Activated naive CD4-positive, alpha-beta T cell (primary cell): Measurements from ENCODE around the gene TELO2.

Experiments
- DNase-seq, 4 experiments: peaks; one replicate each; lab custom pipeline; 2025; lab: John Stamatoyannopoulos, UW

Gene TELO2

GRCh38 chr16:1492923-1493745 is at the start of gene TELO2:
Gene TELO2 (plus strand): TSS chr16:1493360. CDS start chr16:1494282, 922 bp downstream.
- DNase-seq: peak; percentile 77 to 89 (median 84)

DNA sequence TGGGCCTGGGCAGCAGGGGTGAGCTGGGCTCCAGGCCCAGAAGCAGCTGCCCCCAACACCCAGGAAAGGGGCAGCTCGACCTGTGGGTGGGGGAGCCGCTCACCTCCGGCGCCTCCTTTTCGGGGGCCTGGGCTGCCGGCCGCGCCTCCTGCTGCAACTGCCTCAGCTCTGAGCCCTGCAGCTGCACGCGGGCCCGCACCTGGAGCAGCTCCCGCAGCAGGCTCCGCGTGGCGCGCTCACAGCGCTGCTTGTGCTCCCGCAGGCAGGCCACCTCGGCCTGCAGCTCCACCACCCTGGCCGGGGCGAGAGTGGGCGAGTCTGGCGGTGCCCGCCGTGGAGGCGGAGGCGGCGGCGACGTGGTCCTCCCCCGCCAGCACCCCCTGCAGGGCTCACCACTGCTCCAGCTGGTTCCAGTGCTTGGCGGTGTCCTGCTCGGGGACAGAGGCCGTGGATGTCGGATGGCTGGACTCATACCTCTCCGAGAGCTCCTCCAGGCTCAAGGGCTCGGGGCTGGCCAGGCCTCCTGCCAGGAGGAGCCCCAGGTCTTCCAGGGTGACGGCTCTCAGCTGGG is 49.7 kb upstream of the TELO2 start:
- DNase-seq: no peak

- no peak for DNase-seq
These were observed 49.0 kb upstream of the TELO2 start, which contains the start of gene CCDC154 for GRCh38 chr16:1443980-1444729. Gene CCDC154 (minus strand): TSS chr16:1444556. CDS start chr16:1444322, 234 bp downstream.

DNA sequence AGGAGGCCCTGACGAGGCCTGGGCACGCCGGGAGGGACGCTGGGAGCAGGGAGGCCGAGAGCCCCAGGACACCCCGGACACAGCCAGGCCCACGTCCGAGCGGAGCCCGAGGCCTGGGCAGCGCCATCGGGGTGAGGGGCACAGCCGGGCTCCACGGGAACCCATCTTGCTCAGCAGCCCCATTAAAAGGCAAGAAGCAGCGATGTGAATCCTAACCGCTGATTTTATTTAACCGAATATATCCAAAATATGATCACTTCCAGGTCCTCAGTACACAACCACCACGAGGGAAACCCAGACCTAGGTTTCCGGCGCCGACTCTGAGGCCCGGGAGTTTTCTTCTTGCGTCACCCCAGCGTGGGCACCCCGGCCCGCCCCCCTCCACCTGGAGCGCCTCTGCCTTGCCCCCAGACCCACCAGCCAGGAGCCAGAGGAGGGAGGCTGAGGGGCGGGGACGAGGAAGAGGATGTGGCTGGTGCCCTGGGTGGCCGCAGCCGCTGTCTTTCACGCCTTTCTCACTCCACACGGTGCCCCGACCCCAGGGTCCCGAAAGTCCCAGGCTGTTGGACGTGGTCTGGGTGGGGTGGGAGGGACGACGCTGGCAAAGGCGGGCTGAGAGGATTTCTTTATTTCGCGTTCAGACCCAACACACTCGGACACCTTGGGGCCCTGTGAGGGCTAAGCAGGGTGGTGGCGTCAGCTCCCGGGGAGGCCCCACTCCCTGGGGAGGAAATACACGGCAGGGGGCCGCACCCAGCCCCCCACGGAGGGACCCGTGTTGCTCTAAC is 48.2 kb upstream of the TELO2 start:
- DNase-seq: no peak

DNA sequence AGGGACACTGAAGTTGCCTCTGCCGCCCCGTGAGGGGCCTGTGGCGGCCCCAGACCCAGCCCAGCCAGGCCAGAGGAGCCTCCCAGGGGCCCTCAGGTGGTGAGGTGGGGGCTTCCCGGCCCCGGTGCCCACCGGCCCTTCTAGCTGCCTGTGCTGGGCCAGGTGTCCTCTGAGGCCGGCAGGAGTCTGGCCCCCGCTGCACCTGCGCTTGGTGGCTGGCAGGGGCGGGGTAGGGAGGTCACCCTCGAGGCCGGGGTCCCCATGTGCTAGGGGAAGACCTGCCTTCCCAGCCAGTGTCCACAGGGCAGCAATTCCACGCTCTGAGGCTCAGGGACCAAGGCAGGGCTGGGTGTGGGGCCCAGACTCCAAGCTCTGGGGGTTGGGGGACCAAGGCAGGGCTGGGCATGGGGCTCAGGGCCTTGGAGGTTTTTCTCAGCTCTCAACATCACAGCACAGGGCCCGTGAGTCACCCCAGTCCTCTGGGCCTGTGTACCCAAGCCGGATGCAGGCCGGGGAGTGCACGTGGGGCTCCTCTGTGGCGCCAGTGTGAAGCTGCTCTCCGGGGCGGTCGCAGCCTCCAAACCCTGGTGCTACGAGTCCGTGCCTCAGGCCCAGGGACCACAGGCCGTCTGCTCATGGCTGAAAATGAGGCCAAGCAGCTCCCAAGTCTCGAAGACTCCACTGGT is 47.5 kb upstream of the TELO2 start:
- no peak for DNase-seq

DNA sequence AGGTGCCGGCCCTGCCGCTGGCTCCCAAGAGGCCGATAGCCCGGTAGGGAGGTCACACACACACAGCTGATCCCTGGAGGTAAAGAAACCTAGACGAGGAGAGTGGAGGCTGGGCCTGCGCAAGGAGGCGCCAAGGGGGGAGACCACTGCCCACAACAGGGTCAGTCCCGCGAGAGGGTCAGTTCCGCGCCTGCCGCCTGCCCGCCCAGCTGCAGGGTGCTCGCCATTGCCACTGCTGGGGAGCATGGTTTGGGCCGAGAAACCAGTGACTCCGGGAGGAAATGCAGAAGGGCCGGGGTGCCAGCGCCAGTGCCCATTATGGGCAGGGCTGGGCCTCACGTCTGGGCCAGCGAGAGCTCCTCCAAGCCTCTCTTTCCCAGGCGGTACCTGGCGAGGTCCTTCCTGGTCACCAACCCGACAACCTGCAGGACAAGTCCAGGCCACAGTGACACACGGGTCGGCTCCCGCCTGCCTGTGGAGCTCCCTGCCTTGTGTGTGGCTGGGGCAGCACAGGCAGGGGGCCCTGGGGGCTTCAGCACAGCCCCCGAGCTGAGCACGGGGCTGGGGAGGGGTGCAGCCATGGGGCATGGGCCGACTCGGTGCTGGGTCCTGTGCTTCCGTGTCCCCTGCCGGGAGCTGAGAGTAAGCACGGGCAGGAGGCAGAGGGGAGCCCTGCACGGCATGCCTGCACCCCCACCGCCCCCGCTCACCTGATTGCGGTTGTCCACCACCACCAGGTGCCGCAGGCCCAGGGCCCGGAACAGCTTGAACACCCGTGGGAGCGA is 46.7 kb upstream of the TELO2 start:
- DNase-seq: no peak

- no peak for DNase-seq
These were observed 45.2 kb upstream of the TELO2 start for GRCh38 chr16:1447965-1448364.

- DNase-seq: no peak
These were observed 44.5 kb upstream of the TELO2 start for GRCh38 chr16:1448536-1449116.

- no peak for DNase-seq
These were observed 43.9 kb upstream of the TELO2 start for GRCh38 chr16:1449201-1449788.

DNA sequence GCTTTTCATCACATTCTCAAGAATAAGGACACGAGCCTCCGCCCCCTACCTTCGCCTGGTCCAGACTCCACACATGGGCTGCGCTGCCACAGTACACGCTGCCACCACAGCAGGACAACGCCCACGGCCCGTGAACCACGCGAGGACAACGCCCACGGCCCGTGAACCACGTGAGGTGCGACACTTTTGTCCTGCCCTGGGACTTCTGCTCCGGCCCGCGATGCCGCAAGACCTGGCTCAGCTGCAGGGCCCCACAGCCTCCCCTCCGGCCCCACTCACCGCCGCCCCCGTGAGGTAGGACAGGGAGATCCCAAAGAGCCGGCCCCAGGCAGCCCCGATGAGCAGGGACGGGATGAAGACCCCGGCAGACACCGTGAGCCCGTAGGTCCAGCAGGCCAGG is 42.9 kb upstream of the TELO2 start:
- DNase-seq: no peak

- DNase-seq: no peak
These were observed 42.3 kb upstream of the TELO2 start for GRCh38 chr16:1450841-1451240.

GRCh38 chr16:1451702-1452392 is 41.3 kb upstream of the TELO2 start:
- no peak for DNase-seq

GRCh38 chr16:1452530-1452929 is 40.6 kb upstream of the TELO2 start:
- DNase-seq: no peak

DNA sequence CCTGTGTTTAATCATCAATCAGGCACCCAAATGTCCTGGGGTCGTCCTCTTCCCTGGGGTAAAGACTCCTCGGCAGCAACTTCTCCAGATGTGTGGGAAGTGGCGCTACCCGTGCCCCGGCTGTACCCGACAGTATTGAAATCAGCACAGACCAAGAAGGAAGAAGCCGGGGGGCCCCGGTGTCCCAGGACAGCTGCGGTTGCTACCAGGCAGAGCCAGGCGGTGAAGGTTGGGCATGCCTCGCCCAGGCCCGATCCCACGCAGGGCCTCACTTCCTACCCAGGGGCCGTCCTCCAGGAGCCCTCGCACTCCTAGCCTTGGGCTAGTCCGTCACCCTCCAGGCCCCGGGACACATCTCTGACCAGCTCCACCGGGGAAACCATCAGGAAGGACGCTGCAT is 39.8 kb upstream of the TELO2 start:
- no peak for DNase-seq

DNA sequence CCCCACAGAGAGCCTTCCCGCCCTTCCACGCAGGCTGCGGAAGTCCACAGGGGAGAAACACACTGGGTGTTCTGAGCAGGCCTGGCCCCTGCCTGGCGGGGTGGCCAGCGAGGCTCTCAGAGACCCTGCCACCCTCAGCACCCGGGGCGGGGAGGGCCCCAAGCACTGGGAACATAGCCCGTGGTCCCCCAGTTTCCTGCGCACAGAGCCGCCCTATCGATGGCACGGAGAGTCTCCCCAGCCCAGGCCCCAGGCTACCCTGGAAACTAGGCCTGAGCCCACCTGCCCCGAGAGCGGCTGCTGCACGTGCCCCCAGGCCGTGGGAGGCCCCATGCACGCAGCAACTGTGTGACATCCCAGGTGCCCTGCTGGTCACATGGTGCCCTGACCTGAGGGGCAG is 38.6 kb upstream of the TELO2 start:
- no peak for DNase-seq

DNA sequence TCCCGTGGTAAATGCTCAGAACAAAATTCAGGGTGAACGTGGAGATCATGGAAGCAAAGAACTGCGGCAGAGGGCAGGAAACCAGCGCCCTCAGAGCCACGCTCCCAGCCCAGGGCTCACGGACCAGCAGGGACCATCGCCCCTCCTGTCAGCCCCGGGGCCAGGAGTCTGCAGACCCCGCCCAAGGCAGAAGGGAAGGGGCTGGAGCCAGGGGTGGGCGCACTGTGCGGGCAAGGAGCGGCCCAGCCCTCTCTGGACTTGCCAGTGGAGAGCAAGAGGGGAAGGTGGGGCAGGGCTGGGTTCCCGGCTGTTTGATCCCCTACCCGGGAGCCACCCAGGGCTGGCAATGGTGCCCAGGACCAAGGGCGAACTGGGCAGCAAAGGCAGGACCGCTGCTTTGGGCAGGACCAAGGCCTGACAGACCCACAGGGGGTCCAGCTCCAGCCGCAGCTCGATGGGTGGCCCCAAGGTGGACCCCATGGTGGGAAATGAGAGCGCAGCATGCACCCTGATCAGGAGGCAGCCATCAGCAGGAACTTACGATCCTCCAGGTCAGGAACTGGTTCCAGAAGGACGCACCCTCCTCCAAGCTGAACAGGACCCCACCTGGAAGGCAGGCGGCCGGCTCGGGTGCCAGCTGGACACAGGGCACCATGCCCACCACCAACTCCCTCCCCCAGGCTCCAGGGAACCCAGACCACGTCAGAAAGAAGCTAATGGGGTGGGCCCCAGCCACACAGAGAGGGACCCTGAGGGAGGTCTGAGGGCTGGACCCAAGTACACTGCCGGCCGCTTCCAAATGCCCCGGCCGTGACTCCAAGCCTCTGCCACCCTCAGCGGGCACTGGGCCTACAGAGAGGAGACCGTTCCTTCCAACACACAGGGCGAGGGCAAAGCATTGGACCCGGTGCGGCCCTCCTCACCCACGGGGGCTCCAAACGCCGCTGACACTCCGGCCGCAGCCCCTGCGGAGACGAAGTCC is 37.7 kb upstream of the TELO2 start:
- DNase-seq: no peak

- DNase-seq: no peak
These were observed 36.2 kb upstream of the TELO2 start for GRCh38 chr16:1456951-1457350.
